Measurements from ENCODE around the gene BCL2L2.
A peak's percentile ranks its signal among the peaks of the same experiment; 100 is the strongest.
"Not testable (repeated sequence)": the region's sequence is repeated elsewhere in the genome, so short reads cannot be mapped to it uniquely, and the experiment has no call there.

The BCL2L2 gene

GRCh38 chr14:23324455-23324846, 17.8 kb downstream of the BCL2L2 start:
- DNase-seq (ENCODE audit: low spot score), result no peak

GRCh38 chr14:23324993-23325392, 18.4 kb downstream of the BCL2L2 start:
- DNase-seq (ENCODE audit: low spot score), result no peak

DNA sequence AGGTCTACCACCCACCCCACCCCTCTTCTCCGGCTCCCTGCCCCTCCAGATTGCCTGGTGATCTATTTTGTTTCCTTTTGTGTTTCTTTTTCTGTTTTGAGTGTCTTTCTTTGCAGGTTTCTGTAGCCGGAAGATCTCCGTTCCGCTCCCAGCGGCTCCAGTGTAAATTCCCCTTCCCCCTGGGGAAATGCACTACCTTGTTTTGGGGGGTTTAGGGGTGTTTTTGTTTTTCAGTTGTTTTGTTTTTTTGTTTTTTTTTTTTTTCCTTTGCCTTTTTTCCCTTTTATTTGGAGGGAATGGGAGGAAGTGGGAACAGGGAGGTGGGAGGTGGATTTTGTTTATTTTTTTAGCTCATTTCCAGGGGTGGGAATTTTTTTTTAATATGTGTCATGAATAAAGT, 19.1 kb downstream of the BCL2L2 start:
- DNase-seq (ENCODE audit: low spot score), result not testable (repeated sequence)

DNA sequence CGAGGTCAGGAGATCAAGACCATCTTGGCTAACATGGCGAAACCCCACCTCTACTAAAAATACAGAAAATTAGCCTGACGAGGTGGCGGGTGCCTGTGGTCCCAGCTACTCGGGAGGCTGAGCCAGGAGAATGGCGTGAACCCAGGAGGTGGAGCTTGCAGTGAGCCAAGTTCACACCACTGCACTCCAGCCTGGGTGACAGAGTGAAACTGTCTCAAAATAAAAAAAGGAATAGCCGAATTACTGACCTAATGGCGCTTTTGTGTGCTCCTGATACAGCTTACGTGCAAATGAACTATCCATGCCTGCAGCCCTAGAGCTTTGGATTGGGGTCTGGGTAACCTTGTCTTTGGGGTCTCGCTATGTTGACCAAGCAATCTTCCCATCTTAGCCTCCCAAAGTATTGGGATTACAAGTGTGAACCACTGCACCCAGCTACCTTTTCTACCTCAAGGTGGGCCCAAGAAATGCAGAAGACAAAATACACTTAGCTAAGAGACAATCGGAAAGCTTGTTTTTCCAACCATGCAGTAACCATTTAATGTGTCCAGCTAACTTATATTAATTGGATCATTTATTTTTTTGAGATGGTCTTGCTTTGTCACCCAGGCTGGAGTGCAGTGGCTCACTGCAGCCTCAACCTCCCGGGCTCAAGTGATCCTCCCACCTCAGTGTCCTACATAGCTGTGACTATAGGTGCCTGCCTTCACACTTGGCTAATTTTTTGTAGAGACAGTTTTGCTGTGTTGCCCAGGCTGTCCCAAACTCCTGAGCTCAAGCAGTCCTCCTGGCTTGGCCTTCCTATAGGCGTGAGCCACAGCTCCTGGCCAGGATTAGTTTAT, 20.1 kb downstream of the BCL2L2 start:
- DNase-seq (ENCODE audit: low spot score), result no peak

- DNase-seq (ENCODE audit: low spot score), result peak; percentile 72
Observed at GRCh38 chr14:23327947-23328744, 21.5 kb downstream of the BCL2L2 start.

DNA sequence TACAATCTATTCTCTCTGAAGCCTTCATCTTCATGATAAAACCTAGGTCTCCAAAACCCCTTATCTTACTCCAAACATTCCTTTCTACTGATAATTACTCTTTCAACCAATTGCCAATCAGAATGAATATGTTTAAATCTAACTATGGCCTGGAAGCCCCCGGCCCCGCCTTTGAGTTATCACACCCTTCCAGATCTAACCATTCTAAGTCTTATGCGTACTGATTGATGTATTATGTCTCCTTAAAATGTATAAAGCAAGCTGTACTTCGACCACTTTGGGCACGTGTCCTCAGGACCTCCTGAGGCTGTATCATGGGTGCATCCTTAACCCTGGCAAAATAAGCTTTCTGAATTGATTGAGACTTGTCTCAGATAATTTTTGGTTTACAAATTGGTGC, 29.0 kb downstream of the BCL2L2 start:
- DNase-seq (ENCODE audit: low spot score), result no peak

DNA sequence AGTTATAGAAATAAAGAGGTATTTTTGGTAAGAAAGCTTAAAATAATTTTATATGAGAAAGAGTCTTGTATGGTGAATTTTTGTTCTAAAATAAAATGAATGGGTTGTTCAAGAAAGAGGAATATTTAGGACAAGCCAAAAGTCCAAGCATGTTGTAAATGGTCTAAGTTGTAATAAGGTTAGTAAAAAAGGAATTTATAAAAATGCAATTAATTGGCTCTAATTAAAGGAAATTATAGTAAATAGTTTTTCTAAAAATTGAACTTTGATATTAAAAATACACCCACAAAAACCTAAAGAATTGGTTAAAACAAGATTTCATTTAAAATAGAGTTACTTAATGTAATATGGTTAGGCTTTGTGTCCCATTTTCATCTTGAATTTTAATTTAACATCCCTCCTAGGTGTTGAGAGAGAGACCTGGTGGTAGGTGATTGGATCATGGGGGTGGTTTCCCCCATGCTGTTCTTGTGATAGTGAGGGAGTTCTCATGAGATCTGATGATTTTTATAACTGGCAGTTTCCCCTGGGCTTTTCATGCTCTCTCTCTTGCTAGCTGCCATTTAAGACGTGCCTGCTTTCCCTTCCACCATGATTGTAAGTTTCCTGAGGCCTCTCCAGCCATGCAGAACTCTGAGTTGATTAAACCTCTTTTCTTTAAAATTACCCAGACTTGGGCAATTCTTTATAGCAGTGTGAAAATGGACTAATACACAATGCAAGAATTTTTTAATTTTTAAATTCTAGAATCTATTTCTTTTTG, 33.1 kb downstream of the BCL2L2 start:
- no peak for DNase-seq (ENCODE audit: low spot score)

DNA sequence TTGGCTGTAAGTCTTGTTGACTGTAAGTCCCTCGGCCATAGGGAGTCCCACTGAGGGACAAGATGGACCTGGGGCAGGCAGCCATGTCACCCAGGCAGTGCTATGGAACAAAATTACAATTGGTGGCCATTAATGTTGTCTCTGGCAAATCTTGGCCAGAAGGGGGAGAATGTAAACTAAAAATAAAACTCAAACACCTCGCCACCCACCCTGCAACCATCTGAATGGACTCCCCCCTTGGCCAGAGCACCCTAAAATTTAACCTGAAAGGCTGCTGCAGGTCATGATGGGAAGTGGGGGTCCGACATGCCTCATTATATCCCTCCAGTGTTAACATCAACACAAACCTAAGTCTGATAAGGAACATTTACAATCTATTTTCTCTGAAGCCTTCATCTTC, 37.8 kb downstream of the BCL2L2 start:
- no peak for DNase-seq (ENCODE audit: low spot score)

DNA sequence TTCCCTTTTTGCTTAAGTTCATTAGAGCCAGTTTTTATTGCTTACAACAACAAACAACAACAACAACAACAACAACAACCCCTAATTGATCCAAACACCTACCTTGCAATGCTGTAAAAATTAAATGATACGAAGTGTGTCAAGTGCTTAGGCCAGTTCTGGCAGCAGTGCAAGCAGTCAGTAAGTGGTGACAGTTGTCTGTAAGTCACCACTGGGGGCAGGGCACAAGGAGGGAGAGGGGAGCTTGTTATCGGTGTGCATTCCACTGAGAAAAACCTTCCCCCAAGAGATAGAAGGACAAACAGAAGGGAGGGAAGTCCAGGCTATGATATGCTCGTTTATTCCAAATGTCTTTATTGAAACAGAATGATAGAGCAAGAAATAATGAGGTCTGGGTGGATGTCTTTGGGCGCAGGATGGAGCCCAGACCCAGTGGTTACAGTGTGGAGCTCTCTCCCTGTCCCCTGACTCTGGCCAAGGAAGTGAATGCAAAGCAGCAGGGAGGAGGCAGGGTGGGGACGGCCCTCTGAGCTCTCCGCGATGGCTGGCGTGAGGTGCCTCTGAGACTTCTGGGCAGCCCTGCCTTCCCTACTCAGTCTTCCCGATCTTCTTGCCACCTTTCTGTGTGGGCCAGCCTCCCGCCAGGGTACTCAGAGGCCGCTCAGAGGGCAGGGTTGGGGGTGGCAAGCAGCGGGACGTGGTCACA, 39.5 kb downstream of the BCL2L2 start:
- no peak for DNase-seq (ENCODE audit: low spot score)

GRCh38 chr14:23346693-23347405, 40.2 kb downstream of the BCL2L2 start:
- no peak for DNase-seq (ENCODE audit: low spot score)

- DNase-seq (ENCODE audit: low spot score), result no peak
Observed at GRCh38 chr14:23347406-23348296, 41.0 kb downstream of the BCL2L2 start.

- DNase-seq (ENCODE audit: low spot score), result no peak
Observed at GRCh38 chr14:23348297-23348655, 41.6 kb downstream of the BCL2L2 start.

GRCh38 chr14:23349156-23349845, 42.7 kb downstream of the BCL2L2 start:
- no peak for DNase-seq (ENCODE audit: low spot score)

DNA sequence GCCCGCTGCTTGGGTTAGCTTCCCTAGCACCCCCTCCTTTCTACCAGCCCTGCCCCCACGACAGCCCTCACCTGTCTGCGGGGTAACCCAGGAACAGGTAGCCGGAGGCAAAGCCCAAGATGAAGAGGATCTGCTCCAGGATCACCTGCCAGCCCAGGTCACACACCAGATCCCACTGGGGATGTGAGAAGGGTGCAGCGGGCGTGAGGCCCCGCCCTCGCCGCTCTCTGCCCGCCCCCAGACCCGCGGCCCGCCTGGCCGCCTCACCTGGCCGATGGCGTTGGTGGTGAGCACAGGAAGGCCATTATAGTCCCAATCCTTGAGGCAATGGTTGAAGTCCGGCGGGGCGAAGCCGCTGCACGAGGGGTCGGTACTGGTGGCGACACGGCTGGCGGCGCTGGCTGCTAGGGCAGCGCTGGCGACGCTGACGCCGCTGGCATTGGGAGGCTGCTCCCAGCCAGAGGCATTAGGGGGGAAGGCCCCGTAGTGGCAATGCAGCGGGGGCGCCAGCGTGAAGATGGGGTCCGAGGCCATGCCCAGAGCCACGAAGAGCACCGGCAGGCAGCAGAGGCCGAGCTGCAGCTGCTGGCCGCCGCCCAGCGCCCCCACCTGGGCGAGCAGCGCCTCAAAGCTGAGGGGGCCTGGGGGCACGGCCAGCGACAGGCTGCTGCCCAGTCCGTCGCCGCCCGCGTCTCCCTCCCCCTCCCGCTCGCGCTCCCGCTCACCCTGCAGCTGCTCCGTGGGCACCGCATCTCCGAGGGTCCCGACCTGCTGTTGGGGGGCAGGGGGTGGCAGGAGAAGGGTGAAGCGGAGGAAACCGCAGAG, 45.3 kb downstream of the BCL2L2 start:
- DNase-seq (ENCODE audit: low spot score), result peak; percentile 65

DNA sequence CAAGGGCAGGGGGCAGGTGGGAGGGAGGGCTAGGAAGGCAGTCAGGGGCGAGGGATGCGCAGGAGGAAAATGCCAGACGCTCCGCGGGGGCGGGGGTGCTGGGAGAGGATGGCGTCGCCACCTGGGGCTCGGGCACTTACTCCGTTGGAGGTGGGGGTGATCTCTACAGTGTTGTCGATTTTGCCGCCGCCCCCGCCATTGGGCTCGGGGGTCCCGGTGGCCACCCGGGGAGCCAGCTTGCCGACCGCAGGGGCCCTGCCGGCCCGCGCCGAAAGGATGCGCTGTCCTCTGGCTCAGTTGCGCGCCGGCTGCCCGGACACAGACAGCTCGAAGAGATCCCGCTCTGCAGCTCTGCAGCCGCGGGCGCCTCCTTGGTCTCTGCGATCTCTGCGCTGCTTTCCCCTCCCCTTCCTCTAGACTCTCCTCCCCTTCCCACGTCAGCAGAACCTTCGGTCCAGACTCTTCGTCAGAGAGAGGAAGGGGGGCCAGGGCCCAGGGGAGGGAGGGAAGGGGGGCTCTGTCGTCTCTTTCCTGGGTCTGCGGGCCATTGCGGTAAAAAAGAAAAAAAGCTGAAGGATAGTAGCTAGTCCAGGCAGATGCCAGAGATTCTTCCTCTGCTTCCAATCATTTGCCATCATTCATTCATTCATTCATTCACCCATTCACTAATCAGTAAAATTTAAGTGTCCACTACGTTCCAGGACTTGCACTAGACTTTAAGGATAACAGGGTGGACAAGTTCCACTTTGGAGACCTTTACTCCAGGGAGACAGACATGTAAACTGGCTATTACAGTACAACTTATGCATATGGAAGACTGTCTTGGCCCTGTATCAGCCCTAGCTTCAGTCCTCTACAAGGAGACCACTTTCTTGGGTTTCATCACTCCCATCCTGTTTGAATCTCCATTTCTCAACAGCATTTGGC, 46.1 kb downstream of the BCL2L2 start, which contains the start of gene SLC22A17:
SLC22A17 (minus strand) TSS at position 382 of the 927 bp plus-strand sequence.
- DNase-seq (ENCODE audit: low spot score), result peak; percentile 82

GRCh38 chr14:23353433-23353780, 46.8 kb downstream of the BCL2L2 start:
- DNase-seq (ENCODE audit: low spot score), result no peak

DNA sequence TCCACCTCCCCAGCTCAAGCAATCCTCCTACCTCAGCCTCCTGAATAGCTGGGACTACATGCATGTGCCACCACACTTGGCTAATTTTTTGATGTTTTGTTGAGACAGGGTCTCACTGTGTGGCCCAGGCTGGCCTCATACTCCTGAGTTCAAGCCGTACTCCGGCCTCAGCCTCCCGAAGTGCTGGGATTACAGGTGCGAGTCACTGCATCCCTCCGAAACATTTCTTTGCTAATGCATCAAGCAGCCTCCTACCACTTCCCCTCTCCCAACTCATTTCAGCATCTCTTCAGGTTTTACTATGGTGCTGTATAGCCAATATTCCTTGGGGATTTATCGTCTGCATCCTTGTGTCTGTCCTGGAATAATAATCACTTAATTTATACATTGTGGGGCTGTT, 48.4 kb downstream of the BCL2L2 start:
- DNase-seq (ENCODE audit: low spot score), result no peak
